ENCODE measurements around the gene TNFRSF14. TPM values are rescaled to one million over a fixed set of nuclear protein-coding genes. Genes with fewer than 3 reads are reported as not detected.

Gene TNFRSF14
- total RNA-seq, result 100 to 1,000 TPM; 106 to 111 TPM

GRCh38 chr1:2556277-2556677 lies at the start of gene TNFRSF14:
TNFRSF14 (plus strand) TSS chr1:2556371; CDS start chr1:2556665, 294 bp downstream.
- H3K27me3 Mint-ChIP-seq, result no peaks in the 10 kb centered on the region
- peak; percentile 72 for ATAC-seq
- peak within 1 kb of the TSS; percentile 98 for H3K4me3 Mint-ChIP-seq
- peak within 1 kb of the TSS; percentile 99 for H3K27ac Mint-ChIP-seq
- peak; percentile 91 for DNase-seq
- CTCF ChIA-PET, result interaction anchor here (1.0 to 3.7 kb wide), 13 partner anchors 8 to 165 kb away, joined by 3 to 68 read pairs (median 10); partner anchors contain the start of genes MORN1, PANK4, PRXL2B and RER1
- no peaks in the 10 kb centered on the region for H3K9me3 Mint-ChIP-seq (ENCODE audit: low read depth)
- peaks cover 33% of the 10 kb centered on the region for H3K4me1 Mint-ChIP-seq
- H3K36me3 Mint-ChIP-seq, result peaks cover 10% of the 10 kb centered on the region

- Mint-ChIP-seq H3K27ac (no peak overlapping the region), H3K36me3 (peaks cover 9% of the 10 kb centered on the region), H3K4me1 (no peaks in the 10 kb centered on the region), H3K27me3 (no peaks in the 10 kb centered on the region), H3K9me3 (ENCODE audit: low read depth) (no peaks in the 10 kb centered on the region), H3K4me3 (no peak overlapping the region)
- ATAC-seq, result no peak
- DNase-seq, result no peak
- CTCF ChIA-PET, result interaction anchor here (1.0 to 1.7 kb wide), 2 partner anchors 17 to 46 kb away, joined by 3 to 6 read pairs; no protein-coding TSS in a partner anchor
Measured at GRCh38 chr1:2506901-2507565, 49.1 kb upstream of the TNFRSF14 start.

GRCh38 chr1:2507744-2508155 lies 48.4 kb upstream of the TNFRSF14 start:
- CTCF ChIA-PET, result interaction anchor here (1.7 kb wide), 1 partner anchor 16 kb away, joined by 6 read pairs; no protein-coding TSS in a partner anchor
- H3K27ac Mint-ChIP-seq, result no peak overlapping the region
- DNase-seq, result no peak
- H3K4me1 Mint-ChIP-seq, result no peaks in the 10 kb centered on the region
- no peaks in the 10 kb centered on the region for H3K9me3 Mint-ChIP-seq (ENCODE audit: low read depth)
- H3K27me3 Mint-ChIP-seq, result no peaks in the 10 kb centered on the region
- H3K36me3 Mint-ChIP-seq, result peaks cover 9% of the 10 kb centered on the region
- no peak for ATAC-seq
- no peak overlapping the region for H3K4me3 Mint-ChIP-seq

- peaks cover 9% of the 10 kb centered on the region for H3K36me3 Mint-ChIP-seq
- no peak for ATAC-seq
- H3K27ac Mint-ChIP-seq, result no peak overlapping the region
- no peaks in the 10 kb centered on the region for H3K4me1 Mint-ChIP-seq
- no peak for DNase-seq
- CTCF ChIA-PET, result interaction anchor here (1.1 to 1.7 kb wide), 2 partner anchors 16 to 77 kb away, joined by 3 to 6 read pairs; no protein-coding TSS in a partner anchor
- H3K27me3 Mint-ChIP-seq, result no peaks in the 10 kb centered on the region
- no peak overlapping the region for H3K4me3 Mint-ChIP-seq
- H3K9me3 Mint-ChIP-seq (ENCODE audit: low read depth), result no peaks in the 10 kb centered on the region
Measured at GRCh38 chr1:2508180-2508579, 48.0 kb upstream of the TNFRSF14 start.

GRCh38 chr1:2508751-2509150 lies 47.4 kb upstream of the TNFRSF14 start:
- CTCF ChIA-PET, result interaction anchor here (1.1 to 1.7 kb wide), 2 partner anchors 15 to 77 kb away, joined by 3 to 6 read pairs; no protein-coding TSS in a partner anchor
- Mint-ChIP-seq H3K36me3 (peaks cover 9% of the 10 kb centered on the region), H3K27me3 (no peaks in the 10 kb centered on the region), H3K27ac (no peak overlapping the region), H3K4me3 (no peak overlapping the region), H3K9me3 (ENCODE audit: low read depth) (no peaks in the 10 kb centered on the region), H3K4me1 (no peaks in the 10 kb centered on the region)
- DNase-seq, result no peak
- no peak for ATAC-seq

GRCh38 chr1:2509589-2509988 lies 46.6 kb upstream of the TNFRSF14 start:
- peaks cover 9% of the 10 kb centered on the region for H3K36me3 Mint-ChIP-seq
- no peaks in the 10 kb centered on the region for H3K4me1 Mint-ChIP-seq
- CTCF ChIA-PET, result no interaction called here
- H3K27me3 Mint-ChIP-seq, result no peaks in the 10 kb centered on the region
- no peaks in the 10 kb centered on the region for H3K9me3 Mint-ChIP-seq (ENCODE audit: low read depth)
- no peak overlapping the region for H3K4me3 Mint-ChIP-seq
- no peak for ATAC-seq
- H3K27ac Mint-ChIP-seq, result no peak overlapping the region
- no peak for DNase-seq

- peaks cover 12% of the 10 kb centered on the region for H3K36me3 Mint-ChIP-seq
- CTCF ChIA-PET, result interaction anchor here (0.5 kb wide), 1 partner anchor 369 kb away, joined by 3 read pairs; no protein-coding TSS in a partner anchor
- no peak overlapping the region for H3K4me3 Mint-ChIP-seq
- no peak overlapping the region for H3K27ac Mint-ChIP-seq
- no peak for DNase-seq
- no peaks in the 10 kb centered on the region for H3K9me3 Mint-ChIP-seq (ENCODE audit: low read depth)
- H3K27me3 Mint-ChIP-seq, result no peaks in the 10 kb centered on the region
- ATAC-seq, result no peak
- H3K4me1 Mint-ChIP-seq, result no peaks in the 10 kb centered on the region
Measured at GRCh38 chr1:2510366-2511155, 45.6 kb upstream of the TNFRSF14 start.

GRCh38 chr1:2512862-2513421 lies 43.2 kb upstream of the TNFRSF14 start:
- H3K27me3 Mint-ChIP-seq, result no peaks in the 10 kb centered on the region
- H3K9me3 Mint-ChIP-seq (ENCODE audit: low read depth), result no peaks in the 10 kb centered on the region
- H3K4me3 Mint-ChIP-seq, result no peak overlapping the region
- no peak overlapping the region for H3K27ac Mint-ChIP-seq
- peaks cover 18% of the 10 kb centered on the region for H3K36me3 Mint-ChIP-seq
- CTCF ChIA-PET, result no interaction called here
- DNase-seq (no peak), ATAC-seq (no peak)
- no peaks in the 10 kb centered on the region for H3K4me1 Mint-ChIP-seq

- no peaks in the 10 kb centered on the region for H3K4me1 Mint-ChIP-seq
- CTCF ChIA-PET, result no interaction called here
- ATAC-seq (no peak), DNase-seq (no peak)
- H3K4me3 Mint-ChIP-seq, result no peak overlapping the region
- H3K27me3 Mint-ChIP-seq, result no peaks in the 10 kb centered on the region
- H3K27ac Mint-ChIP-seq, result no peak overlapping the region
- H3K9me3 Mint-ChIP-seq (ENCODE audit: low read depth), result no peaks in the 10 kb centered on the region
- peaks cover 14% of the 10 kb centered on the region for H3K36me3 Mint-ChIP-seq
Measured at GRCh38 chr1:2513939-2514652, 42.1 kb upstream of the TNFRSF14 start.

- no peaks in the 10 kb centered on the region for H3K9me3 Mint-ChIP-seq (ENCODE audit: low read depth)
Measured at GRCh38 chr1:2514863-2515762, 41.1 kb upstream of the TNFRSF14 start.

GRCh38 chr1:2515763-2516080 lies 40.4 kb upstream of the TNFRSF14 start:
- no peak overlapping the region for H3K27ac Mint-ChIP-seq
- DNase-seq, result no peak
- H3K27me3 Mint-ChIP-seq, result no peaks in the 10 kb centered on the region
- CTCF ChIA-PET, result no interaction called here
- H3K9me3 Mint-ChIP-seq (ENCODE audit: low read depth), result no peaks in the 10 kb centered on the region
- H3K4me1 Mint-ChIP-seq, result no peaks in the 10 kb centered on the region
- peaks cover 17% of the 10 kb centered on the region for H3K36me3 Mint-ChIP-seq
- ATAC-seq, result no peak
- H3K4me3 Mint-ChIP-seq, result no peak overlapping the region

More at GRCh38 chr1:2514863-2515762, 41.1 kb upstream of the TNFRSF14 start:
- H3K27ac Mint-ChIP-seq, result no peak overlapping the region
- DNase-seq (no peak), ATAC-seq (no peak)
- CTCF ChIA-PET, result no interaction called here
- H3K4me1 Mint-ChIP-seq, result no peaks in the 10 kb centered on the region
- H3K27me3 Mint-ChIP-seq, result no peaks in the 10 kb centered on the region
- H3K36me3 Mint-ChIP-seq, result peaks cover 14% of the 10 kb centered on the region
- no peak overlapping the region for H3K4me3 Mint-ChIP-seq

GRCh38 chr1:2516124-2516523 lies 40.0 kb upstream of the TNFRSF14 start:
- H3K4me1 Mint-ChIP-seq, result no peaks in the 10 kb centered on the region
- DNase-seq (no peak), ATAC-seq (no peak)
- peaks cover 21% of the 10 kb centered on the region for H3K36me3 Mint-ChIP-seq
- H3K27me3 Mint-ChIP-seq, result no peaks in the 10 kb centered on the region
- CTCF ChIA-PET, result no interaction called here
- H3K27ac Mint-ChIP-seq, result no peak overlapping the region
- no peak overlapping the region for H3K4me3 Mint-ChIP-seq
- no peaks in the 10 kb centered on the region for H3K9me3 Mint-ChIP-seq (ENCODE audit: low read depth)
